ENCODE results near the gene SYT7.

DNA sequence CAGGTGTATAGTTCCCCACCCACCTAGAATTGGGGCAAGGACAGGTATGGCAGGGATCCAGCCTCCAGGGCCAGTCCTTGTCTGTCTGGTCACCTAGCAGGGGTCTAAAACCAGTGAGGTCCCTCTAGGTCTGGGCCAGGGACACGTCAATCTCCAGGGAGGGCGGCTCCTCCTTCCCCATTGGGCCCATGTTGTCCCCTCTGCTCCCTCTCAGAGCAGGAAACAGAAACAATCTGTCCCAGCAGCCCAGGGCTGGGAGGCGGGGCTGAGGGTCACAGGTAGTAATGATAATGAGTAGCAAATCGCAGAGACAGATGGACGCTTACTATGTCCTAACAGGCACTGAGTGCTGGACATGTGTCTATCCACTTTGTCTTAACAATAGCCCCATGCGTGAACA, 22.8 kb upstream of the SYT7 start:
- TF ChIP-seq, protein P1, sequence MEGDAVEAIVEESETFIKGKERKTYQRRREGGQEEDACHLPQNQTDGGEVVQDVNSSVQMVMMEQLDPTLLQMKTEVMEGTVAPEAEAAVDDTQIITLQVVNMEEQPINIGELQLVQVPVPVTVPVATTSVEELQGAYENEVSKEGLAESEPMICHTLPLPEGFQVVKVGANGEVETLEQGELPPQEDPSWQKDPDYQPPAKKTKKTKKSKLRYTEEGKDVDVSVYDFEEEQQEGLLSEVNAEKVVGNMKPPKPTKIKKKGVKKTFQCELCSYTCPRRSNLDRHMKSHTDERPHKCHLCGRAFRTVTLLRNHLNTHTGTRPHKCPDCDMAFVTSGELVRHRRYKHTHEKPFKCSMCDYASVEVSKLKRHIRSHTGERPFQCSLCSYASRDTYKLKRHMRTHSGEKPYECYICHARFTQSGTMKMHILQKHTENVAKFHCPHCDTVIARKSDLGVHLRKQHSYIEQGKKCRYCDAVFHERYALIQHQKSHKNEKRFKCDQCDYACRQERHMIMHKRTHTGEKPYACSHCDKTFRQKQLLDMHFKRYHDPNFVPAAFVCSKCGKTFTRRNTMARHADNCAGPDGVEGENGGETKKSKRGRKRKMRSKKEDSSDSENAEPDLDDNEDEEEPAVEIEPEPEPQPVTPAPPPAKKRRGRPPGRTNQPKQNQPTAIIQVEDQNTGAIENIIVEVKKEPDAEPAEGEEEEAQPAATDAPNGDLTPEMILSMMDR (IDR thresholded peaks at IDR 0.05), result no peak
- no peak for TF ChIP-seq POLR2AphosphoS5 (IDR thresholded peaks at IDR 0.05)

Measured in esophagus muscularis mucosa (tissue), 3 donors.